GM18873 (cell line): Measurements from ENCODE around the gene SDF2.
"Not testable (repeated sequence)": the region's sequence is repeated elsewhere in the genome, so short reads cannot be mapped to it uniquely, and the experiment has no call there.

ENCODE experiments used
- ATAC-seq: cut with Tn5 transposase; IDR thresholded peaks from one replicate; pipeline ENCODE4 v1.9.1; 2021; ENCODE audit warnings: mild to moderate bottlenecking, moderate library complexity, moderate number of reproducible peaks; ENCODE audit not compliant: unreplicated experiment, low FRiP score

The SDF2 gene

GRCh38 chr17:28685366-28685765 is 23.7 kb upstream of the SDF2 start:
- ATAC-seq, result no peak

GRCh38 chr17:28684963-28685362 is 23.3 kb upstream of the SDF2 start:
- ATAC-seq, result no peak

- no peak for ATAC-seq
Observed at GRCh38 chr17:28682655-28683054, 20.9 kb upstream of the SDF2 start.

- ATAC-seq, result no peak
Observed at GRCh38 chr17:28675980-28676379, 14.3 kb upstream of the SDF2 start.

- ATAC-seq, result no peak
Observed at GRCh38 chr17:28675490-28675889, 13.8 kb upstream of the SDF2 start.

GRCh38 chr17:28669918-28670317 is 8.2 kb upstream of the SDF2 start:
- ATAC-seq, result no peak

GRCh38 chr17:28667870-28668269 is 6.2 kb upstream of the SDF2 start:
- ATAC-seq, result no peak

GRCh38 chr17:28665994-28666393 is 4.3 kb upstream of the SDF2 start:
- no peak for ATAC-seq

- no peak for ATAC-seq
Observed at GRCh38 chr17:28663723-28664122, 2.0 kb upstream of the SDF2 start.

- ATAC-seq, result no peak
Observed at GRCh38 chr17:28662527-28662829, 772 bp upstream of the SDF2 start.

GRCh38 chr17:28659497-28659881 is 2.2 kb downstream of the SDF2 start:
- not testable (repeated sequence) for ATAC-seq

GRCh38 chr17:28658766-28659496 is 2.8 kb downstream of the SDF2 start:
- ATAC-seq, result not testable (repeated sequence)

- not testable (repeated sequence) for ATAC-seq
Observed at GRCh38 chr17:28658342-28658741, 3.4 kb downstream of the SDF2 start.

GRCh38 chr17:28657756-28658155 is 4.0 kb downstream of the SDF2 start:
- ATAC-seq, result no peak

GRCh38 chr17:28655160-28655559 is 6.5 kb downstream of the SDF2 start:
- no peak for ATAC-seq

GRCh38 chr17:28648698-28649097 is 13.0 kb downstream of the SDF2 start:
- ATAC-seq, result no peak

GRCh38 chr17:28646039-28646754 is 15.5 kb downstream of the SDF2 start:
- ATAC-seq, result no peak

GRCh38 chr17:28645576-28645939 is 16.1 kb downstream of the SDF2 start:
- no peak for ATAC-seq

- ATAC-seq, result peak; percentile 80
Observed at GRCh38 chr17:28644787-28645575, 16.7 kb downstream of the SDF2 start, which contains the start of gene BLTP2. BLTP2 (minus strand) TSS chr17:28645158; CDS start chr17:28645056, 102 bp downstream.

GRCh38 chr17:28643983-28644786 is 17.5 kb downstream of the SDF2 start:
- ATAC-seq, result no peak

- ATAC-seq, result no peak
Observed at GRCh38 chr17:28641579-28641978, 20.1 kb downstream of the SDF2 start.
